ENCODE data around the gene CYP1A1. TPM values are rescaled to one million over a fixed set of nuclear protein-coding genes. Genes with fewer than 3 reads are reported as not detected.

CYP1A1 gene
- total and polyA plus RNA-seq, 2 experiments from 2014 or later = 0.45 to 0.56 TPM

DNA sequence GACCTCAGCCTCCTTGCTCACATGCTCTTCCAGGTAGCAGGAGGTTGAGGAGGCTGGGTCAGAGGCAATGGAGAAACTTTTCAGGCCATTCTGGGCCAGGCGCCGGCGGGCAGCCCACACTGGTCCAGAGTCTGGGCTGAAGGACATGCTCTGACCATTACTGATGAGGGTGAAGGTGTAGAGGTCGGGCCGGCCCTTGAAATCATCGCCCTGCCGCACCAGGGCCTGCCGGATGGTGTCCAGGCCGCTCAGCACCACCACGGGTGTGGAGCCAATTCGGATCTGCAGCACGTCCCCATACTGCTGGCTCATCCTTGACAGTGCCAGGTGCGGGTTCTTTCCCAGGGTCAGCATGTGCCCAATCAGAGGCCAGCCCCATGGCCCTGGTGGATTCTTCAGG, 2.7 kb downstream of the CYP1A1 start:
- TF ChIP-seq CTCF (IDR thresholded peaks at IDR 0.05; ENCODE audit: low read depth, low read length) = no peak
- H3K4me1 ChIP-seq (ENCODE audit: low read depth) = no peaks in the 10 kb centered on the region

GRCh38 chr15:74716651-74717050, 8.7 kb downstream of the CYP1A1 start:
- no peak overlapping the region for H3K27ac ChIP-seq
- no peak for TF ChIP-seq CTCF (IDR thresholded peaks at IDR 0.05; ENCODE audit: low read depth, low read length)
- no peaks in the 10 kb centered on the region for H3K9me3 ChIP-seq (ENCODE audit: low read depth)
- no peaks in the 10 kb centered on the region for H3K4me1 ChIP-seq (ENCODE audit: low read depth)
- H3K36me3 ChIP-seq = no peaks in the 10 kb centered on the region
- H3K27me3 ChIP-seq = no peaks in the 10 kb centered on the region
- peak in 1 of 2 donors; percentile 25 for DNase-seq (ENCODE audit: low read depth in 1 of 2, low spot score in 1 of 2)
- H3K4me3 ChIP-seq = no peak overlapping the region

More for the DNA sequence above, 2.7 kb downstream of the CYP1A1 start:
- Histone ChIP-seq H3K36me3 (no peaks in the 10 kb centered on the region), H3K9me3 (ENCODE audit: low read depth) (no peaks in the 10 kb centered on the region), H3K4me3 (no peak overlapping the region), H3K27ac (no peak overlapping the region), H3K27me3 (peaks cover 9% of the 10 kb centered on the region)
- DNase-seq (ENCODE audit: low read depth in 1 of 2, low spot score in 1 of 2) = no peak

- no peak for TF ChIP-seq CTCF (IDR thresholded peaks at IDR 0.05; ENCODE audit: low read depth, low read length)
Observed at GRCh38 chr15:74712311-74712710, 13.0 kb downstream of the CYP1A1 start.

DNA sequence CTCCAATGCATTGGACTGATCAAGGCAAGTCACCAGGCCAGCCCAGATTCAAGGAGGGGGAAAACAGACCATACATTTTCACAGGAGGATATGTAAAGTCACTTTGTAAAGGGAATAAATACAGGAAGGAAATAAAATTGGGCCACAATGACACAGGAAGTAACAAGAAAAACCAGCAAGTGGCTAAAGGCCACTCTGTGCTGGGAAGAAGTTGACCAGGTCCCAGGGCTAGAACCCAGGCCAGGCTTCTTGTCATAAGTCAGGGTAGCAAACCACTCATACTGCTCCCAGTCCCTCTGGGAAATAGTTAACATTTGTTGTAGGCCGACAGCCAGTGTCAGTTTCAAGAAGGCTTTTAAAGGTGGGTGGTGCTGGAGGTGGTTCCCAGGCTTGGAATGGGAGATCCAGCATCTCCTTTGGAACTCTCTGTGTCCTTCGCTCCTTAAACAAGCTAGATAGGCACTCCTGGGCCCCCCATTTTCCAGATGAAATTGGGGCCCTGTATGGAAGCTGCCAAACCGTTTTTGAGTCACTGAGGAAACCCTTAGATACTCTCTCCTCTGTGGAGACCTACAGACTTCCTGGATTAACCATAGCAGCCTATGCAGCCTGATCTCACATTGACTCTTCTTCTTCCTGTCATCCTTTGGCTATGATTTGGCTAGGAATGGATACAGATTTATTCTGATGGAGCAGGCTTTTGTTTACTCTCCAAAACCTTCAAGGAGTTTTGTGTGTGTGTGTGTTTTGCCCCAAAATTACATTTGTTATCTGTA, 14.8 kb downstream of the CYP1A1 start:
- no peaks in the 10 kb centered on the region for H3K9me3 ChIP-seq (ENCODE audit: low read depth)
- no peak for DNase-seq (ENCODE audit: low read depth in 1 of 2, low spot score in 1 of 2)
- H3K4me1 ChIP-seq (ENCODE audit: low read depth) = no peaks in the 10 kb centered on the region
- no peaks in the 10 kb centered on the region for H3K36me3 ChIP-seq
- no peak for TF ChIP-seq CTCF (IDR thresholded peaks at IDR 0.05; ENCODE audit: low read depth, low read length)
- no peak overlapping the region for H3K27ac ChIP-seq
- peaks cover 26% of the 10 kb centered on the region for H3K27me3 ChIP-seq
- no peak overlapping the region for H3K4me3 ChIP-seq

More at GRCh38 chr15:74712311-74712710, 13.0 kb downstream of the CYP1A1 start:
- Histone ChIP-seq H3K27me3 (peaks cover 13% of the 10 kb centered on the region), H3K4me3 (no peak overlapping the region), H3K27ac (no peak overlapping the region), H3K9me3 (ENCODE audit: low read depth) (no peaks in the 10 kb centered on the region), H3K4me1 (ENCODE audit: low read depth) (no peaks in the 10 kb centered on the region), H3K36me3 (no peaks in the 10 kb centered on the region)
- no peak for DNase-seq (ENCODE audit: low read depth in 1 of 2, low spot score in 1 of 2)

- Histone ChIP-seq H3K4me1 (ENCODE audit: low read depth) (no peaks in the 10 kb centered on the region), H3K36me3 (no peaks in the 10 kb centered on the region), H3K27me3 (peaks cover 32% of the 10 kb centered on the region), H3K9me3 (ENCODE audit: low read depth) (no peaks in the 10 kb centered on the region), H3K27ac (no peak overlapping the region), H3K4me3 (no peak overlapping the region)
- no peak for DNase-seq (ENCODE audit: low read depth in 1 of 2, low spot score in 1 of 2)
- TF ChIP-seq CTCF (IDR thresholded peaks at IDR 0.05; ENCODE audit: low read depth, low read length) = no peak
Observed at GRCh38 chr15:74709892-74710291, 15.4 kb downstream of the CYP1A1 start.
